Lung (tissue), 12 donors: Measurements from ENCODE around the gene PIF1. TPM values are rescaled to one million over a fixed set of nuclear protein-coding genes. Genes with fewer than 3 reads are reported as not detected.

Source experiments
- ATAC-seq: fragments of 200-7000 bp; cut with Tn5 transposase; one replicate; pipeline ENCODE4 v1.9.1; 2020; ENCODE audit warnings: moderate number of reproducible peaks; ENCODE audit not compliant: insufficient read depth, low FRiP score
- DNase-seq, 3 donors: peaks; one replicate each; pipeline ENCODE4 v3.0.0-alpha.2; 2013 to 2017
- H3K27ac ChIP-seq, 2 donors: one replicate each; pipeline ENCODE4 v1.5.1; 2013; ENCODE audit warnings: mild to moderate bottlenecking in 2 of 2, moderate library complexity in 2 of 2, control low read depth in 1 of 2, inconsistent platforms in 1 of 2, low read depth in 1 of 2, low read length in 1 of 2
- H3K27me3 ChIP-seq, 3 donors: one replicate each; pipeline ENCODE4 v1.5.1; 2013; ENCODE audit warnings: low read length in 2 of 3; ENCODE audit not compliant: control insufficient read depth in 3 of 3, insufficient read depth in 3 of 3
- H3K36me3 ChIP-seq, 4 donors: one replicate each; pipeline ENCODE4 v1.5.1; 2013; ENCODE audit warnings: low read length in 4 of 4, mild to moderate bottlenecking in 1 of 4, moderate library complexity in 1 of 4; ENCODE audit not compliant: control insufficient read depth in 4 of 4, insufficient read depth in 4 of 4
- H3K4me1 ChIP-seq, 5 donors: one replicate each; pipeline ENCODE4 v1.5.1; 2013; ENCODE audit warnings: low read length in 5 of 5, mild to moderate bottlenecking in 2 of 5, moderate library complexity in 1 of 5; ENCODE audit not compliant: control insufficient read depth in 5 of 5, insufficient read depth in 5 of 5
- H3K4me3 ChIP-seq: one replicate; pipeline ENCODE4 v1.5.1; 2013; ENCODE audit warnings: mild to moderate bottlenecking, control low read depth, moderate library complexity
- H3K9ac ChIP-seq, 2 donors: one replicate each; pipeline ENCODE4 v1.5.1; 2013; ENCODE audit warnings: low read length in 2 of 2, control low read depth in 1 of 2; ENCODE audit not compliant: insufficient read depth in 1 of 2
- H3K9me3 ChIP-seq, 4 donors: one replicate each; pipeline ENCODE4 v1.5.1; 2013; ENCODE audit warnings: low read length in 3 of 4, mild to moderate bottlenecking in 1 of 4, moderate library complexity in 1 of 4; ENCODE audit not compliant: control insufficient read depth in 4 of 4, insufficient read depth in 3 of 4
- WGBS, 2 donors: extraction: QIAGEN DNeasy Blood & Tissue Kit; methylation state at CpG; one replicate each; pipeline ENCODE4 v1.1.7; 2013; 5-methylcytosine and 5-hydroxymethylcytosine counted together
- polyA plus RNA-seq, 2 donors: library from polyadenylated mRNA; stranded (reverse); fragments of 200-250 nt; gene quantifications; one replicate each; pipeline ENCODE4 v1.2.1, GENCODE V29; 2013
- total RNA-seq, 2 donors: library from RNA; depleted of rRNA in 1 of 2; stranded (reverse); fragments of >200 nt in 1 of 2; gene quantifications; one replicate each; pipeline ENCODE4 v1.2.1, GENCODE V29; 2014 to 2021
- TF ChIP-seq, protein P1 (sequence below): IDR thresholded peaks from 2 replicates; pipeline ENCODE4 v1.5.1; 2012; ENCODE audit warnings: mild to moderate bottlenecking; ENCODE audit errors: control extremely low read depth, extremely low read depth
- donor health status: control.
- donor health status: control.
- donor health status: Bipolar disorder and iron deficiency.
- donor health status: healthy.
- donor health status: DM: yes; HTN: yes; CAD: no.

The PIF1 gene
- total and polyA plus RNA-seq, 4 donors: 1.1 to 2.4 (median 1.2) TPM

DNA sequence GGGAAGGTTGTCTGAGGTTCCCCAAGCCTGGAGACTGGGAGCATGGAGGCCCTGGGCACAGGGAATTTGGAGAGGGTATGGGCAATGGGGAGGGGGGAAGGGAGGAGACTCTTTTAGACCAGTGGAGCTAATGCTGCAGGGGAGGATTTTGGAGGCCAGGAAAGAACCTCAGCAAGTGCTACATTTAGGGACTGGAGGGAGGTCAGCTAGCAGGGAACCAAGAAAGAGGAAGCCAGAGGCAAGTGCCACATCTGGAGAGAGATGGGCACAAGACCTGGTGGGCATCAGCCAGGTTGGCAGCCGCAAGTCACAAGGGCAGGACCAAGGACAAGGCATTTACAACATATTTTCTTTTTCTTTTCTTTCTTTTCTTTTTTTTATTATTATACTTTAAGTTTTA, 37.0 kb upstream of the PIF1 start:
- WGBS, 2 donors: 94 to 100% methylated on average over 1 of the region's 1 CpG
- Histone ChIP-seq H3K4me3 (no peak overlapping the region), H3K36me3 (peaks cover 0 to 67% (median 26%) of the 10 kb centered on the region in 4 donors), H3K9ac (no peak overlapping the region), H3K27ac (no peak overlapping the region), H3K4me1 (peaks cover 0 to 12% (median 7%) of the 10 kb centered on the region in 5 donors), H3K9me3 (no peaks in the 10 kb centered on the region), H3K27me3 (no peaks in the 10 kb centered on the region)
- no peak for DNase-seq
- TF ChIP-seq, protein P1, sequence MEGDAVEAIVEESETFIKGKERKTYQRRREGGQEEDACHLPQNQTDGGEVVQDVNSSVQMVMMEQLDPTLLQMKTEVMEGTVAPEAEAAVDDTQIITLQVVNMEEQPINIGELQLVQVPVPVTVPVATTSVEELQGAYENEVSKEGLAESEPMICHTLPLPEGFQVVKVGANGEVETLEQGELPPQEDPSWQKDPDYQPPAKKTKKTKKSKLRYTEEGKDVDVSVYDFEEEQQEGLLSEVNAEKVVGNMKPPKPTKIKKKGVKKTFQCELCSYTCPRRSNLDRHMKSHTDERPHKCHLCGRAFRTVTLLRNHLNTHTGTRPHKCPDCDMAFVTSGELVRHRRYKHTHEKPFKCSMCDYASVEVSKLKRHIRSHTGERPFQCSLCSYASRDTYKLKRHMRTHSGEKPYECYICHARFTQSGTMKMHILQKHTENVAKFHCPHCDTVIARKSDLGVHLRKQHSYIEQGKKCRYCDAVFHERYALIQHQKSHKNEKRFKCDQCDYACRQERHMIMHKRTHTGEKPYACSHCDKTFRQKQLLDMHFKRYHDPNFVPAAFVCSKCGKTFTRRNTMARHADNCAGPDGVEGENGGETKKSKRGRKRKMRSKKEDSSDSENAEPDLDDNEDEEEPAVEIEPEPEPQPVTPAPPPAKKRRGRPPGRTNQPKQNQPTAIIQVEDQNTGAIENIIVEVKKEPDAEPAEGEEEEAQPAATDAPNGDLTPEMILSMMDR: no peak
- ATAC-seq: no peak

DNA sequence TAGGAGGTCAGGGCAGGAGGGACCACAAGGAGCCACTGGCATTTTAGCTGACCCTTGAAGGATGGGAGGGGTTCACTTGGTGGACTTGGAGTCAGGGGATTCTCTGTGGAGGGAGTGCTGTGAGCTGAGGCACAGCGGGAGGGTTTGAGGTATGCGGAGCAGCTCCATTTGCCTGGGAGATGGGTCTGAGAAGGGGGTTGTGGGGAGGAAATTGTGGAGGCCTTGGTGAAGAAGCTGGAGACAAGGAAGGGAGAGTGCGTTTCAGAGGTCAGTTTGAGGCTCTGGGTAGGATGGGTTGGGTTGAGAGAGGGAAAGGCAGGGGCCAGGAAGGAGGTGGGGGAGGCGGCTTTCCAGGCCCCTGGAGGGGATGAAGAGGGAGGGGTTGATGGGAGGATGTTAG, 36.5 kb upstream of the PIF1 start:
- no peak overlapping the region for H3K9ac ChIP-seq
- peaks cover 0 to 17% (median 9%) of the 10 kb centered on the region in 5 donors for H3K4me1 ChIP-seq
- WGBS, 2 donors: 93 to 94% methylated on average over 4 of the region's 4 CpGs

DNA sequence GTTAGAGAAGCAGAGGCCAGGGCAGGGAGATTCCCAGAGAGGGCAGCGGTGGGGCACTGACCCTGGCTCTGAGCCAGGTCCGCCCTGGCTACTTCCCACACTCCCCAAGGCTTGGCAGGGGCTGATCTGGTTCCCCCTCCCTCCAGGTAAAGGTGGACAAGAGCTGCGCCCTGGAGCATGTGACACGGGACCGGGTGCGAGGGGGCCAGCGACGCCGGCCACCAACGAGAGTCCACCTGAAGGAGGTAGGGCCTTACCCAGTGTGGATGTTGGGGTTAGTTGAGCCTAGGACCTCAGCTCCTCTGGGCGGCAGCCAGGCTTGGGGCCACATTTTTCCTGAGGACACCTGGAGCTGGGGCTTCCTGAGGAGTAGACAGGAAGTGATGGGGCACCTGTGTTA, 35.9 kb upstream of the PIF1 start:
- whole genome bisulfite sequencing, 2 donors: 92 to 95% methylated on average over 11 of the region's 11 CpGs
- no peak overlapping the region for H3K4me3 ChIP-seq
- no peak for DNase-seq
- peaks cover 0 to 23% (median 15%) of the 10 kb centered on the region in 5 donors for H3K4me1 ChIP-seq
- peaks cover 0 to 60% (median 22%) of the 10 kb centered on the region in 4 donors for H3K36me3 ChIP-seq
- no peak for ATAC-seq
- no peak overlapping the region for H3K9ac ChIP-seq
- no peaks in the 10 kb centered on the region for H3K9me3 ChIP-seq
- TF ChIP-seq, protein P1: no peak
- no peak overlapping the region for H3K27ac ChIP-seq
- H3K27me3 ChIP-seq: no peaks in the 10 kb centered on the region

More for the DNA sequence above, 36.5 kb upstream of the PIF1 start:
- peaks cover 0 to 63% (median 23%) of the 10 kb centered on the region in 4 donors for H3K36me3 ChIP-seq
- no peaks in the 10 kb centered on the region for H3K27me3 ChIP-seq
- H3K27ac ChIP-seq: peak overlapping the region in 1 of 2 donors; percentile 3
- H3K9me3 ChIP-seq: no peaks in the 10 kb centered on the region
- no peak for DNase-seq
- ATAC-seq: no peak
- no peak overlapping the region for H3K4me3 ChIP-seq
- TF ChIP-seq, protein P1: no peak

DNA sequence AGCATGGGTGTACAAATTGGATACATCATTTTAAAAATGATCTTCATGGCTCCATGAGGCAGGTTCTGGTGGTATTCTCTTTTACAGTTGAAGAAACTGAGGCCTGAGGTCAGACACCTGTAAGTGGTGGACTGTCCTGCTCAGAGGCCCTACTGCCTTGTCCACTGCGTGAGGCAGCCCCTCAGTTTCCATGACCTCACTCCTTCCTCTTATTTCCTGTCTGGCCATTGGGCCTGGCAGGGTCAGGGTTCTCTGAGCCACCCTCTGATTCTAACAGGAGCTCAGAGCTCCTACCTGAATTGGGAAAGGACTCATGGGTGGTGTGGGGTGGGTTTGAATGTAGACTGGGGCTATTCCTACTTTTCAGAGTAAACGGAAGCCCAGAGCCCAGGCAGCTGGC, 33.8 kb upstream of the PIF1 start:
- no peaks in the 10 kb centered on the region for H3K27me3 ChIP-seq
- peaks cover 0 to 42% (median 25%) of the 10 kb centered on the region in 5 donors for H3K4me1 ChIP-seq
- H3K9ac ChIP-seq: no peak overlapping the region
- TF ChIP-seq, protein P1: no peak
- H3K27ac ChIP-seq: no peak overlapping the region
- H3K9me3 ChIP-seq: no peaks in the 10 kb centered on the region
- no peak for DNase-seq
- no peak for ATAC-seq
- no peak overlapping the region for H3K4me3 ChIP-seq
- WGBS, 2 donors: 74 to 97% methylated on average over 2 of the region's 2 CpGs
- H3K36me3 ChIP-seq: peaks cover 0 to 59% (median 21%) of the 10 kb centered on the region in 4 donors
